GM23248 (cell line): ENCODE measurements around the gene CTH. TPM values are rescaled to one million over a fixed set of nuclear protein-coding genes. Genes with fewer than 3 reads are reported as not detected.

Experiments
- DNase-seq: peaks from one replicate; pipeline ENCODE4 v3.0.0-alpha.2; 2015
- H2AFZ ChIP-seq: fragments of 200-600 bp; sonication (generic); 2 replicates; pipeline ENCODE4 v1.6.1; 2016; ENCODE audit warnings: antibody characterized with exemption
- H3F3A ChIP-seq: fragments of 200-600 bp; sonication (generic); 2 replicates; pipeline ENCODE4 v1.6.1; 2016; ENCODE audit warnings: mild to moderate bottlenecking, antibody characterized with exemption, mixed run types; ENCODE audit not compliant: insufficient read depth
- H3K27ac ChIP-seq: fragments of 200-600 bp; sonication (generic); 2 replicates; pipeline ENCODE4 v1.5.1; 2016; ENCODE audit warnings: mild to moderate bottlenecking
- H3K27me3 ChIP-seq: fragments of 200-600 bp; sonication (generic); replicated peaks from 2 replicates; pipeline ENCODE4 v1.6.1; 2016; ENCODE audit warnings: mild to moderate bottlenecking; ENCODE audit not compliant: insufficient read depth
- H3K36me3 ChIP-seq: fragments of 200-600 bp; sonication (generic); 2 replicates; pipeline ENCODE4 v1.6.1; 2016; ENCODE audit warnings: low read depth, mild to moderate bottlenecking
- H3K4me1 ChIP-seq: fragments of 200-600 bp; sonication (generic); 2 replicates; pipeline ENCODE4 v1.6.1; 2016; ENCODE audit warnings: mild to moderate bottlenecking; ENCODE audit not compliant: insufficient read depth
- H3K4me2 ChIP-seq: fragments of 200-600 bp; sonication (generic); one replicate; pipeline ENCODE4 v1.6.1; 2016; ENCODE audit warnings: mild to moderate bottlenecking; ENCODE audit not compliant: unreplicated experiment
- H3K4me3 ChIP-seq: fragments of 200-600 bp; sonication (generic); 2 replicates; pipeline ENCODE4 v1.5.1; 2016; ENCODE audit warnings: mild to moderate bottlenecking
- H3K79me2 ChIP-seq: fragments of 200-600 bp; sonication (generic); 2 replicates; pipeline ENCODE4 v1.6.1; 2016; ENCODE audit warnings: mild to moderate bottlenecking; ENCODE audit not compliant: insufficient read depth
- H3K9ac ChIP-seq: fragments of 200-600 bp; sonication (generic); 2 replicates; pipeline ENCODE4 v1.6.1; 2016; ENCODE audit warnings: mild to moderate bottlenecking
- H3K9me2 ChIP-seq: fragments of 200-600 bp; sonication (generic); 2 replicates; pipeline ENCODE4 v1.6.1; 2016; ENCODE audit warnings: mixed run types, mild to moderate bottlenecking, moderate library complexity; ENCODE audit not compliant: insufficient read depth
- H3K9me3 ChIP-seq: fragments of 200-600 bp; sonication (generic); one replicate; pipeline ENCODE4 v1.6.1; 2017; ENCODE audit warnings: low read depth
- H4K20me1 ChIP-seq: fragments of 200-600 bp; sonication (generic); 2 replicates; pipeline ENCODE4 v1.6.0; 2016; ENCODE audit not compliant: insufficient read depth
- EZH2 ChIP-seq: fragments of 200-600 bp; sonication (generic); IDR thresholded peaks from 2 replicates; pipeline ENCODE4 v1.6.1; 2018; ENCODE audit warnings: antibody characterized with exemption, mild to moderate bottlenecking; ENCODE audit not compliant: insufficient read depth, poor library complexity, severe bottlenecking
- EZH2phosphoT487 ChIP-seq: fragments of 200-600 bp; sonication (generic); IDR thresholded peaks from 2 replicates; pipeline ENCODE4 v1.6.1; 2018; ENCODE audit warnings: antibody characterized with exemption, moderate library complexity, mild to moderate bottlenecking, low read depth; ENCODE audit not compliant: insufficient read depth
- WGBS, 2 experiments: methylation state at CpG; one replicate each; pipeline ENCODE4 v1.1.6; 2015 to 2017; ENCODE audit warnings: low lambda C conversion rate in 2 of 2, low coverage in 1 of 2; ENCODE audit errors: missing lambda C conversion rate in 2 of 2; 5-methylcytosine and 5-hydroxymethylcytosine counted together
- in situ Hi-C: fragments of 300-500 bp; cut with MboI; formaldehyde crosslinking; loops from 2 replicates; pipeline ENCODE4 v1.15.0; 2020
- polyA plus RNA-seq: library from polyadenylated mRNA; unstranded; fragments of >200 nt; fragmentation: Nextera tagmentation; extraction: Ambion mirVana; gene quantifications from 2 replicates; pipeline ENCODE4 v1.2.1, GENCODE V29; 2016
- total RNA-seq: library from RNA; depleted of rRNA; stranded (reverse); fragments of >200 nt; shearing (Covaris generic); gene quantifications from 2 replicates; pipeline ENCODE4 v1.2.3, GENCODE V29; 2014

CTH gene
- total and polyA plus RNA-seq, 2 experiments from 2014 or later = 20.6 to 28.9 TPM

DNA sequence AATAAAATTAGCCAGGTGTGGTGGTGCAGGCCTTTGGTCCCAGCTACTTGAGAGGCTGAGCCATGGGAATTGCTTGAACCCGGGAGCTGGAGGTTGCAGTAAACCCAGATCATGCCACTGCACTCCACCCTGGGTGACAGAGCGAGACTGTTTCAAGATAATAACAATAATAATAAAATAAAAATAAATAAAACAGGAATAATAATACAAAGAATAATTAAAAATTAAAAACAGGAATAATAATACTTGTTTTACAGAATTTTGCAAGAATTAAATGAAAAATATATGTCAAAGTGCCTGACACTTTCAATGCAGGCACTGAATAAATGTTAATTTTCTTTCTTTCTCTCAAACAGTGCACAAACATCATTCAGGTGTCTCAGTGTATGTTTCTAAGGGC lies 26.5 kb upstream of the CTH start:
- WGBS, 2 experiments = 83 to 92% methylated on average over 2 of the region's 2 CpGs
- Histone ChIP-seq H3K27ac (no peak overlapping the region), H4K20me1 (no peaks in the 10 kb centered on the region), H2AFZ (no peak overlapping the region), H3K9me2 (no peaks in the 10 kb centered on the region), H3K4me3 (no peak overlapping the region), H3K9ac (no peak overlapping the region), H3K79me2 (no peaks in the 10 kb centered on the region), H3K9me3 (no peaks in the 10 kb centered on the region), H3K4me1 (no peaks in the 10 kb centered on the region), H3K4me2 (no peak overlapping the region), H3K36me3 (no peaks in the 10 kb centered on the region), H3K27me3 (no peaks in the 10 kb centered on the region), H3F3A (no peaks in the 10 kb centered on the region)
- no peak for TF ChIP-seq EZH2
- no peak for TF ChIP-seq EZH2phosphoT487
- DNase-seq = no peak
- in situ Hi-C loops = no loop called here

GRCh38 chr1:70385477-70385876 lies 25.6 kb upstream of the CTH start:
- Histone ChIP-seq H3K4me1 (no peaks in the 10 kb centered on the region), H3K79me2 (no peaks in the 10 kb centered on the region), H3K9me3 (no peaks in the 10 kb centered on the region), H3K27me3 (no peaks in the 10 kb centered on the region), H3K4me3 (no peak overlapping the region), H2AFZ (no peak overlapping the region), H3K9me2 (no peaks in the 10 kb centered on the region), H3K27ac (no peak overlapping the region), H4K20me1 (no peaks in the 10 kb centered on the region), H3F3A (no peaks in the 10 kb centered on the region), H3K4me2 (no peak overlapping the region), H3K9ac (no peak overlapping the region), H3K36me3 (no peaks in the 10 kb centered on the region)
- TF ChIP-seq EZH2phosphoT487 (no peak), EZH2 (no peak)
- DNase-seq = no peak
- in situ Hi-C loops = no loop called here
- 90 to 92% methylated on average over 6 of the region's 6 CpGs for WGBS, 2 experiments

DNA sequence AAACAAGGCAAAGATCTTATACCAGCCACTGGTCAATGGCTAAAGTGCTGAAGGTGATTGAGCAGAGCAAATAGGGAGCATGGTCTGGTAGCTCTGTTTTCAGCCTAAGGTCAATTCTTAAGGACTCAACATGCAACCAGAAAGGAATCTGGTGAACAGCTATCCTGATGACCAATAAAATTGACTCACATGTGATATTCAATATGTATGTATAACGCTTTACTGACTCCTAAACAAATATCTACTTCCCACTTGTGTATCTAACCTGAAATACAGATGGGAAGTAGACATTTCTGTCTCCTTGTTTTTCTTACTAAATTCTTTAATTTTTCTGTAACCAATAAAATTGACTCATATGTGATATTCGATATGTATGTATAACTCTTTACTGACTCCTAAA lies 24.9 kb upstream of the CTH start:
- Histone ChIP-seq H2AFZ (no peak overlapping the region), H3K9me3 (no peaks in the 10 kb centered on the region), H3K4me2 (no peak overlapping the region), H3K9me2 (no peaks in the 10 kb centered on the region), H3K4me3 (no peak overlapping the region), H3K27ac (no peak overlapping the region), H3K36me3 (no peaks in the 10 kb centered on the region), H3K27me3 (no peaks in the 10 kb centered on the region), H3K4me1 (no peaks in the 10 kb centered on the region), H4K20me1 (no peaks in the 10 kb centered on the region), H3K79me2 (no peaks in the 10 kb centered on the region), H3F3A (no peaks in the 10 kb centered on the region), H3K9ac (no peak overlapping the region)
- in situ Hi-C loops = no loop called here
- no peak for TF ChIP-seq EZH2phosphoT487
- TF ChIP-seq EZH2 = no peak
- WGBS, 2 experiments = 87 to 93% methylated on average over 2 of the region's 2 CpGs
- DNase-seq = no peak

DNA sequence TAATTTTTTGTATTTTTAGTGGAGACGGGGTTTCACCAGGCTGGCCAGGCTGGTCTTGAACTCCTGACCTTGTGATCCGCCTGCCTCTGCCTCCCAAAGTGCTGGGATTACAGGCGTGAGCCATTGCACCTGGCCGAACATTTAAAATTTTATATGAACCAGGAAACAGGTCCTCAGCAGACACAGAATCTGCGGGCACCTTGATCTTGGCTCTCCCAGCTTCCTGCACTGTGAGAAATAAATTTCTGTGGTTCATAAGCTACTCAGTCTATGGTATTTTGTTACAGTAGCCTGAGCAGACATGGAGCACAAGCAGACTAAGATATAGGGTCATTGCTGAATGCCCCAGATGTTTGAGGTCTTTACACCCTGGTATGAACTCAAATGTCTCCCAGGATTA lies 23.6 kb upstream of the CTH start:
- Histone ChIP-seq H3K4me3 (no peak overlapping the region), H3K9ac (no peak overlapping the region), H3K27me3 (no peaks in the 10 kb centered on the region), H3K4me1 (no peaks in the 10 kb centered on the region), H3F3A (no peaks in the 10 kb centered on the region), H3K4me2 (no peak overlapping the region), H3K9me2 (no peaks in the 10 kb centered on the region), H3K9me3 (no peaks in the 10 kb centered on the region), H3K27ac (no peak overlapping the region), H2AFZ (no peak overlapping the region), H3K79me2 (no peaks in the 10 kb centered on the region), H3K36me3 (no peaks in the 10 kb centered on the region), H4K20me1 (no peaks in the 10 kb centered on the region)
- in situ Hi-C loops = no loop called here
- TF ChIP-seq EZH2phosphoT487 (no peak), EZH2 (no peak)
- no peak for DNase-seq
- 81 to 84% methylated on average over 5 of the region's 5 CpGs for WGBS, 2 experiments

GRCh38 chr1:70392626-70393025 lies 18.4 kb upstream of the CTH start:
- DNase-seq = no peak
- Histone ChIP-seq H3K27me3 (no peaks in the 10 kb centered on the region), H3K4me3 (no peak overlapping the region), H3K9me2 (no peaks in the 10 kb centered on the region), H3K9ac (no peak overlapping the region), H3K27ac (no peak overlapping the region), H3K4me1 (no peaks in the 10 kb centered on the region), H2AFZ (no peak overlapping the region), H3K9me3 (no peaks in the 10 kb centered on the region), H3K79me2 (no peaks in the 10 kb centered on the region), H3F3A (no peaks in the 10 kb centered on the region), H4K20me1 (no peaks in the 10 kb centered on the region), H3K36me3 (no peaks in the 10 kb centered on the region), H3K4me2 (no peak overlapping the region)
- in situ Hi-C loops = no loop called here
- no peak for TF ChIP-seq EZH2
- TF ChIP-seq EZH2phosphoT487 = no peak
